CD4-positive, alpha-beta T cell treated with Interleukin-6 for 4 hours (primary cell): ENCODE measurements around the gene RECK.
"Not testable (repeated sequence)": the region's sequence is repeated elsewhere in the genome, so short reads cannot be mapped to it uniquely, and the experiment has no call there.

Experiments
- DNase-seq: peaks from one replicate; pipeline ENCODE4 v3.0.0-alpha.2; 2020; ENCODE audit warnings: mixed read lengths

Gene RECK

GRCh38 chr9:36119476-36119875 lies 82.8 kb downstream of the RECK start:
- DNase-seq = no peak

- DNase-seq = no peak
These were observed 84.0 kb downstream of the RECK start for GRCh38 chr9:36120705-36121104.

- DNase-seq = no peak
These were observed 85.3 kb downstream of the RECK start for GRCh38 chr9:36121971-36122370.

GRCh38 chr9:36123515-36123914 lies 86.8 kb downstream of the RECK start:
- DNase-seq = no peak

- no peak for DNase-seq
These were observed 88.5 kb downstream of the RECK start for GRCh38 chr9:36125062-36125855.

- no peak for DNase-seq
These were observed 89.5 kb downstream of the RECK start for GRCh38 chr9:36126016-36126730.

- no peak for DNase-seq
These were observed 91.0 kb downstream of the RECK start for GRCh38 chr9:36127652-36128244.

- DNase-seq = no peak
These were observed 91.6 kb downstream of the RECK start for GRCh38 chr9:36128349-36128748.

- DNase-seq = no peak
These were observed 92.4 kb downstream of the RECK start for GRCh38 chr9:36129139-36129538.

- DNase-seq = not testable (repeated sequence)
These were observed 95.0 kb downstream of the RECK start for GRCh38 chr9:36131666-36132065.

GRCh38 chr9:36132086-36132485 lies 95.4 kb downstream of the RECK start:
- DNase-seq = no peak

- DNase-seq = no peak
These were observed 98.2 kb downstream of the RECK start for GRCh38 chr9:36134761-36135505.

GRCh38 chr9:36135741-36136271 lies 99.1 kb downstream of the RECK start:
- no peak for DNase-seq

GRCh38 chr9:36136272-36136893 lies 99.7 kb downstream of the RECK start, which contains the start of gene GLIPR2:
Gene GLIPR2 (plus strand): TSS chr9:36136733. CDS start chr9:36136779, 46 bp downstream.
- peak; percentile 83 for DNase-seq

GRCh38 chr9:36136894-36137391 lies 100.2 kb downstream of the RECK start:
- DNase-seq = no peak

- no peak for DNase-seq
These were observed 100.8 kb downstream of the RECK start for GRCh38 chr9:36137392-36138004.

GRCh38 chr9:36138496-36138895 lies 101.8 kb downstream of the RECK start:
- no peak for DNase-seq

GRCh38 chr9:36138901-36139300 lies 102.2 kb downstream of the RECK start:
- DNase-seq = no peak

GRCh38 chr9:36140086-36141084 lies 103.7 kb downstream of the RECK start:
- peak; percentile 61 for DNase-seq

- DNase-seq = no peak
These were observed 104.6 kb downstream of the RECK start for GRCh38 chr9:36141288-36141687.
